HUES6 (cell line): ENCODE measurements around the gene ZBTB25.
A peak's percentile ranks its signal among the peaks of the same experiment; 100 is the strongest.

Experiments used
- H3K27ac ChIP-seq: 2 replicates; pipeline ENCODE4 v1.7.0; 2013; ENCODE audit warnings: low read depth, mild to moderate bottlenecking, low read length, inconsistent platforms
- H3K27me3 ChIP-seq: 2 replicates; pipeline ENCODE4 v1.6.1; 2013; ENCODE audit warnings: low read length; ENCODE audit not compliant: control insufficient read depth, insufficient read depth
- H3K36me3 ChIP-seq: 2 replicates; pipeline ENCODE4 v1.6.1; 2013; ENCODE audit warnings: low read length; ENCODE audit not compliant: control insufficient read depth, insufficient read depth
- H3K4me1 ChIP-seq: 2 replicates; pipeline ENCODE4 v1.6.1; 2013; ENCODE audit warnings: low read length; ENCODE audit not compliant: control insufficient read depth, insufficient read depth
- H3K4me3 ChIP-seq: 2 replicates; pipeline ENCODE4 v1.5.1; 2013; ENCODE audit warnings: low read depth, low read length
- H3K9ac ChIP-seq: one replicate; pipeline ENCODE4 v1.6.1; 2013; ENCODE audit warnings: mild to moderate bottlenecking, low read length
- H3K9me3 ChIP-seq: 2 replicates; pipeline ENCODE4 v1.6.1; 2013; ENCODE audit warnings: low read depth, low read length; ENCODE audit not compliant: control insufficient read depth, insufficient read depth

The ZBTB25 gene

GRCh38 chr14:64474041-64474440, 29.6 kb downstream of the ZBTB25 start:
- Histone ChIP-seq H3K27ac (no peak overlapping the region), H3K27me3 (no peaks in the 10 kb centered on the region), H3K9me3 (no peaks in the 10 kb centered on the region), H3K36me3 (no peaks in the 10 kb centered on the region), H3K4me3 (no peak overlapping the region), H3K4me1 (no peaks in the 10 kb centered on the region; the same call in 1 of the 2 replicates), H3K9ac (no peak overlapping the region)

GRCh38 chr14:64468451-64468850, 35.2 kb downstream of the ZBTB25 start:
- Histone ChIP-seq H3K36me3 (no peaks in the 10 kb centered on the region), H3K27me3 (no peaks in the 10 kb centered on the region), H3K27ac (no peak overlapping the region), H3K4me3 (no peak overlapping the region), H3K9me3 (no peaks in the 10 kb centered on the region), H3K4me1 (peaks cover 11% of the 10 kb centered on the region), H3K9ac (no peak overlapping the region)

GRCh38 chr14:64467566-64467965, 36.1 kb downstream of the ZBTB25 start:
- Histone ChIP-seq H3K27me3 (no peaks in the 10 kb centered on the region), H3K4me1 (peaks cover 11% of the 10 kb centered on the region), H3K9ac (no peak overlapping the region), H3K9me3 (no peaks in the 10 kb centered on the region), H3K4me3 (no peak overlapping the region), H3K27ac (no peak overlapping the region), H3K36me3 (peaks cover 3% of the 10 kb centered on the region; the same call in 1 of the 2 replicates)

- H3K36me3 ChIP-seq, result peaks cover 7% of the 10 kb centered on the region; the same call in 1 of the 2 replicates
- no peak overlapping the region for H3K9ac ChIP-seq
- no peak overlapping the region for H3K27ac ChIP-seq
Measured at GRCh38 chr14:64467101-64467500, 36.5 kb downstream of the ZBTB25 start.

GRCh38 chr14:64465831-64466554, 37.6 kb downstream of the ZBTB25 start:
- Histone ChIP-seq H3K9me3 (no peaks in the 10 kb centered on the region), H3K27ac (no peak overlapping the region), H3K4me3 (peak overlapping the region; percentile 79), H3K4me1 (peaks cover 11% of the 10 kb centered on the region), H3K9ac (peak overlapping the region; percentile 61), H3K27me3 (no peaks in the 10 kb centered on the region), H3K36me3 (peaks cover 11% of the 10 kb centered on the region)

More at GRCh38 chr14:64467101-64467500, 36.5 kb downstream of the ZBTB25 start:
- H3K4me3 ChIP-seq, result no peak overlapping the region
- peaks cover 11% of the 10 kb centered on the region for H3K4me1 ChIP-seq
- no peaks in the 10 kb centered on the region for H3K27me3 ChIP-seq
- no peaks in the 10 kb centered on the region for H3K9me3 ChIP-seq

- Histone ChIP-seq H3K36me3 (peaks cover 13% of the 10 kb centered on the region), H3K4me1 (peaks cover 11% of the 10 kb centered on the region), H3K9me3 (no peaks in the 10 kb centered on the region), H3K27ac (no peak within 1 kb of the TSS), H3K9ac (peak within 1 kb of the TSS; percentile 61), H3K4me3 (peak within 1 kb of the TSS; percentile 79), H3K27me3 (no peaks in the 10 kb centered on the region)
Measured at GRCh38 chr14:64465191-64465822, 38.3 kb downstream of the ZBTB25 start, which contains the start of gene AKAP5. Gene AKAP5, plus strand, starts transcription at chr14:64465499. Its CDS starts 2,896 bp downstream, at chr14:64468395.

GRCh38 chr14:64464651-64465050, 39.0 kb downstream of the ZBTB25 start:
- H3K4me3 ChIP-seq, result peak overlapping the region; percentile 79
- peak overlapping the region; percentile 25 for H3K9ac ChIP-seq

GRCh38 chr14:64463873-64464272, 39.8 kb downstream of the ZBTB25 start:
- no peak overlapping the region for H3K27ac ChIP-seq
- peaks cover 28% of the 10 kb centered on the region for H3K36me3 ChIP-seq
- H3K9me3 ChIP-seq, result no peaks in the 10 kb centered on the region
- no peak overlapping the region for H3K4me3 ChIP-seq
- H3K9ac ChIP-seq, result no peak overlapping the region
- peaks cover 11% of the 10 kb centered on the region for H3K4me1 ChIP-seq
- no peaks in the 10 kb centered on the region for H3K27me3 ChIP-seq

More at GRCh38 chr14:64464651-64465050, 39.0 kb downstream of the ZBTB25 start:
- Histone ChIP-seq H3K9me3 (no peaks in the 10 kb centered on the region), H3K4me1 (peaks cover 11% of the 10 kb centered on the region), H3K27me3 (no peaks in the 10 kb centered on the region), H3K36me3 (peaks cover 20% of the 10 kb centered on the region), H3K27ac (no peak overlapping the region)

GRCh38 chr14:64463195-64463594, 40.4 kb downstream of the ZBTB25 start:
- Histone ChIP-seq H3K36me3 (peaks cover 34% of the 10 kb centered on the region), H3K4me3 (no peak overlapping the region), H3K27ac (no peak overlapping the region), H3K9me3 (no peaks in the 10 kb centered on the region), H3K4me1 (peaks cover 11% of the 10 kb centered on the region), H3K9ac (no peak overlapping the region), H3K27me3 (no peaks in the 10 kb centered on the region)

- Histone ChIP-seq H3K4me3 (no peak overlapping the region), H3K27me3 (no peaks in the 10 kb centered on the region), H3K36me3 (peaks cover 51% of the 10 kb centered on the region), H3K27ac (no peak overlapping the region), H3K4me1 (peaks cover 8% of the 10 kb centered on the region), H3K9ac (no peak overlapping the region), H3K9me3 (no peaks in the 10 kb centered on the region)
Measured at GRCh38 chr14:64461221-64461620, 42.4 kb downstream of the ZBTB25 start.
